ENCODE data around the gene TANGO2. TPM values are rescaled to one million over a fixed set of nuclear protein-coding genes. Genes with fewer than 3 reads are reported as not detected.

TANGO2 gene
- total and polyA plus RNA-seq, 2 of the 8 experiments (the other 6 are each of a cell fraction or from before 2014, with no cell fraction given) = 10.1 to 18.4 TPM

DNA sequence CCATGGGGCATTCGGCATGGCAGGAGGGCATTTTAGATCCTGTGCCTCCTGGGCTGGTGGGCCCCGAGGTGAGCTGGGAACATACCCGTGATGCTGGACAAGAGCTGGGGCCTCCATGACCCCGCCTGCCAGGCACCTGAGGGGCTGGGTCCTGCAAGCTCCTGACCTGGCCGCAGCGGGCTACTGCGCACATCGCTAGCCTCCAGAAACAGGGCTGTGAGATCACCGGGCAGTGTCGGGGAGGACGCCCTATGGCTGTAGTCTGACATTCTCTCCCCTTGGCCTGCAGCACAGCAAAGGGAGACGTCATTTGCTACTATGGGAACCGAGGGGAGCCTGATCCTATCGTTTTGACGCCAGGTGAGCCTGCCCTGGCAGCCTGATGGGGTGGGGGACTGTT lies 34.7 kb downstream of the TANGO2 start:
- H2AFZ ChIP-seq (ENCODE audit: low read length) = no peak overlapping the region
- H3K4me3 ChIP-seq (ENCODE audit: extremely low read depth in 1 of 4, insufficient read depth in 2 of 4, low read depth in 3 of 4, low read length in 4 of 4) = no peak overlapping the region
- H3K9ac ChIP-seq (replicated peaks in 1 of 4; ENCODE audit: extremely low read depth in 1 of 4, low read depth in 3 of 4, low read length in 3 of 4) = no peak overlapping the region
- H4K20me1 ChIP-seq (replicated peaks in 1 of 2; ENCODE audit: control insufficient read depth in 1 of 2, insufficient read depth in 2 of 2, low read length in 2 of 2) = peaks cover 0 to 5% of the 10 kb centered on the region in 2 experiments
- no peak overlapping the region for H2BK5ac ChIP-seq (ENCODE audit: low read depth, low read length)
- no peak overlapping the region for H3K14ac ChIP-seq (ENCODE audit: insufficient read length)
- no peaks in the 10 kb centered on the region for H3K79me2 ChIP-seq (ENCODE audit: control insufficient read depth in 1 of 2, insufficient read depth in 2 of 2, low read length in 2 of 2)
- H2BK15ac ChIP-seq (ENCODE audit: low read length) = no peak overlapping the region
- H2BK12ac ChIP-seq (ENCODE audit: low read depth, low read length) = no peak overlapping the region
- TF ChIP-seq SRF (IDR thresholded peaks at IDR 0.05; ENCODE audit: low read depth, low read length) (no peak), EGR1 (IDR thresholded peaks at IDR 0.05; ENCODE audit: borderline replicate concordance, low read depth, low read length) (no peak), FOSL1 (IDR thresholded peaks at IDR 0.05; ENCODE audit: insufficient read depth, low read depth, low read length) (no peak)
- no peak overlapping the region for H3K56ac ChIP-seq (replicated peaks; ENCODE audit: insufficient read length, low read depth, low read length)
- H4K5ac ChIP-seq (ENCODE audit: insufficient read length, low read depth, low read length) = no peak overlapping the region
- no peak overlapping the region for H3K23ac ChIP-seq (ENCODE audit: insufficient read length)
- POLR2A ChIA-PET (ENCODE audit: partially characterized antibody) = interaction anchor here (1.7 kb wide), 1 partner anchor 39 kb away, joined by 4 read pairs; no protein-coding TSS in a partner anchor
- DNase-seq (ENCODE audit: low read depth in 1 of 2, low spot score in 2 of 2) (no peak), FAIRE-seq (no peak)
- H3K4me1 ChIP-seq (replicated peaks in 1 of 4; ENCODE audit: control insufficient read depth in 3 of 4, insufficient read depth in 4 of 4, low read length in 3 of 4) = no peaks in the 10 kb centered on the region
- CTCF ChIA-PET (ENCODE audit: partially characterized antibody) = interaction anchor here (1.1 kb wide), 1 partner anchor 13 kb away, joined by 3 read pairs; no protein-coding TSS in a partner anchor
- H2AK5ac ChIP-seq (ENCODE audit: low read depth, low read length) = no peak overlapping the region
- H4K8ac ChIP-seq (ENCODE audit: extremely low read depth, insufficient read depth, low read length) = no peak overlapping the region
- no peak overlapping the region for H3K4ac ChIP-seq (replicated peaks; ENCODE audit: insufficient read length, low read depth, low read length)
- no peak overlapping the region for H3K4me2 ChIP-seq (ENCODE audit: insufficient read depth in 1 of 2, low read depth in 2 of 2, low read length in 2 of 2)
- H3K18ac ChIP-seq (ENCODE audit: extremely low read depth, low read length) = no peak overlapping the region
- no peak overlapping the region for H2BK20ac ChIP-seq (ENCODE audit: low read length)
- H3K36me3 ChIP-seq (ENCODE audit: control insufficient read depth in 2 of 4, insufficient read depth in 4 of 4, low read length in 3 of 4) = no peaks in the 10 kb centered on the region
- no peak overlapping the region for H2BK120ac ChIP-seq (replicated peaks; ENCODE audit: low read depth, low read length)
- no peaks in the 10 kb centered on the region for H3K9me3 ChIP-seq (ENCODE audit: insufficient read depth in 2 of 2, low read depth in 1 of 2, low read length in 1 of 2)
- no peaks in the 10 kb centered on the region; a peak in 1 of 7 replicates for H3K27me3 ChIP-seq (replicated peaks in 1 of 4; ENCODE audit: control insufficient read depth in 3 of 4, extremely low read depth in 1 of 4, insufficient read depth in 3 of 4, low read length in 3 of 4)
- H3K23me2 ChIP-seq (ENCODE audit: low read depth, low read length) = 0 out of 2 replicates have a peak, but pooled peaks cover 2% of the 10 kb centered on the region
- H3K27ac ChIP-seq (ENCODE audit: low read depth, low read length) = no peak overlapping the region
- no peaks in the 10 kb centered on the region for H3K79me1 ChIP-seq (ENCODE audit: low read depth, low read length)
- no peak overlapping the region for H4K91ac ChIP-seq (replicated peaks; ENCODE audit: insufficient read length, low read length)
- 93% methylated on average over 14 of the region's 15 CpGs; no CpG with 5 or more reads in 1 of the 2 experiments for WGBS, 2 experiments (ENCODE audit: extremely low coverage in 1 of 2, insufficient coverage in 1 of 2, insufficient read length in 1 of 2, insufficient replicate concordance in 2 of 2, low coverage in 1 of 2, low lambda C conversion rate in 2 of 2, missing lambda C conversion rate in 1 of 2)

Data from H1 (cell line).